ENCODE measurements around the gene ANTKMT.

ANTKMT gene

DNA sequence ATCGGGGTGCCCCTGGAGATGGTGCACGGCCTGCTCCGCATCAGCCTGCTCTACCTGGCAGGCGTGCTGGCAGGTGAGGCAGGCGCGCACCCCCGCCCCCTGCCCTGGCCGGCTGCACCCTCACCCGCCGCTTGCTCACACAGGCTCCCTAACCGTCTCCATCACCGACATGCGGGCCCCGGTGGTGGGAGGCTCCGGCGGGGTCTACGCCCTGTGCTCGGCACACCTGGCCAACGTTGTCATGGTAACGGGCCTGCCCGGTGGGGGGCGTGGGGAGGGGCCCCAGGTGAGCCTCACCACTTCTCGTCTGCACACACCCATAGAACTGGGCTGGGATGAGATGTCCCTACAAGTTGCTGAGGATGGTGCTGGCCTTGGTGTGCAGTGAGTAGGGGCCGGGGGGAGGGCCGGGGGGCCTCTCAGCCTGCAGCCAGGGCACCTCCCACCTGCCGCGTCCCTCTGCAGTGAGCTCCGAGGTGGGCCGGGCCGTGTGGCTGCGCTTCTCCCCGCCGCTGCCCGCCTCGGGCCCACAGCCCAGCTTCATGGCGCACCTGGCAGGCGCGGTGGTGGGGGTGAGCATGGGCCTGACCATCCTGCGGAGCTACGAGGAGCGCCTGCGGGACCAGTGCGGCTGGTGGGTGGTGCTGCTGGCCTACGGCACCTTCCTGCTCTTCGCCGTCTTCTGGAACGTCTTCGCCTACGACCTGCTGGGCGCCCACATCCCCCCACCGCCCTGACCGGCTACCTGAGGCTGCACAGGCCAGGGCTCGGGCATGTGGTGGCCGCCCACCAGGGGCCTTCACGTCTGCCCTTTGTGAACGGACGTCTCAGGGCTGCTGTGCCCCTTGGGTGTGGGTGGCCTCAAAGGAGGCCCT, 43.4 kb upstream of the ANTKMT start:
- no peak for TF ChIP-seq CTCF (IDR thresholded peaks at IDR 0.05; ENCODE audit: low read depth, low read length)
- peaks cover 14% of the 10 kb centered on the region for H3K4me1 ChIP-seq
- no peak for DNase-seq

DNA sequence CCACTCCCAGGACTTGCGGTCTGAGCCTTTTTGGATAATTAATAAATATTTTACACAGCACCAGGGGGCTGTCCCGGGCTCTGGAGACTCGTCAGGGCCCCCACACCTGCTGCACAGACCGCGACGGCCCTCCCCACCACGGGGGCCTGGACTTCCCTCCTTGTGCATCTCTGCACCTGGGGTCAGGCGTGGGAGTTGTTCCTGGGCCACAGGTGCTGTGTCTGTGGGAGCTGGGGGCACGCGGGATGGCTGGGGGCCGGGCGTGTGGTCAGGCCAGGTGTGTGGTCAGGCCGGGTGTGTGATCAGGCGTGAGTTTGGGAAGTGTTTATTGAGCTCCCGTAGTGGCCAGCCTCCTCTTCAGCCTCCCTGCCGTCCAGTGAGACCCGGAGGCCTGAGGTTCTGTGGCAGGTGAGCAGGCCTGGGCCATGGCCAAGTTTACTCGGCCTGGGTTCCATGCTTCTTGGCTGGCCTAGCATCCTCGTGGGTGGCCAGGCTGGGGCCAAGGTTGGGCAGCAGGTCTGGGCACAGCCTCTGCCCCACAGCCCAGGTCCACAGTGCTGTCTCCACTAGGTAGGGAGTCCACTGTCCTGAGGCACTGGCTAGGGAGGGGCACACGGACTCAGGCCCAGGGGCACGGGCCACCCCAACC, 42.6 kb upstream of the ANTKMT start:
- H3K4me1 ChIP-seq, result peaks cover 14% of the 10 kb centered on the region
- no peak for DNase-seq
- no peaks in the 10 kb centered on the region for H3K27me3 ChIP-seq
- no peaks in the 10 kb centered on the region for H3K9me3 ChIP-seq
- H3K36me3 ChIP-seq, result peaks cover 34% of the 10 kb centered on the region
- H3K4me3 ChIP-seq (ENCODE audit: low read depth, low read length), result no peak overlapping the region
- no peak for TF ChIP-seq CTCF (IDR thresholded peaks at IDR 0.05; ENCODE audit: low read depth, low read length)

More for the DNA sequence above, 43.4 kb upstream of the ANTKMT start:
- no peaks in the 10 kb centered on the region for H3K27me3 ChIP-seq
- H3K9me3 ChIP-seq, result no peaks in the 10 kb centered on the region
- no peak overlapping the region for H3K4me3 ChIP-seq (ENCODE audit: low read depth, low read length)
- peaks cover 34% of the 10 kb centered on the region for H3K36me3 ChIP-seq

- DNase-seq, result peak; percentile 90
- peaks cover 30% of the 10 kb centered on the region for H3K36me3 ChIP-seq
- H3K27me3 ChIP-seq, result no peaks in the 10 kb centered on the region
- H3K9me3 ChIP-seq, result no peaks in the 10 kb centered on the region
- H3K4me1 ChIP-seq, result peaks cover 14% of the 10 kb centered on the region
- peak overlapping the region; percentile 58 for H3K4me3 ChIP-seq (ENCODE audit: low read depth, low read length)
- TF ChIP-seq CTCF (IDR thresholded peaks at IDR 0.05; ENCODE audit: low read depth, low read length), result no peak
Measured at GRCh38 chr16:678858-679813, 41.8 kb upstream of the ANTKMT start.

- H3K4me1 ChIP-seq, result peaks cover 14% of the 10 kb centered on the region
- peaks cover 30% of the 10 kb centered on the region for H3K36me3 ChIP-seq
- DNase-seq, result peak; percentile 95
- TF ChIP-seq CTCF (IDR thresholded peaks at IDR 0.05; ENCODE audit: low read depth, low read length), result no peak
- H3K27me3 ChIP-seq, result no peaks in the 10 kb centered on the region
- no peaks in the 10 kb centered on the region for H3K9me3 ChIP-seq
- peak within 1 kb of the TSS; percentile 91 for H3K4me3 ChIP-seq (ENCODE audit: low read depth, low read length)
Measured at GRCh38 chr16:679814-680624, 40.9 kb upstream of the ANTKMT start, which contains the start of gene STUB1. STUB1 (plus strand) TSS chr16:680410; CDS start chr16:680526, 116 bp downstream.

GRCh38 chr16:680625-680945, 40.4 kb upstream of the ANTKMT start:
- Histone ChIP-seq H3K27me3 (no peaks in the 10 kb centered on the region), H3K4me1 (peaks cover 15% of the 10 kb centered on the region)
- no peak for TF ChIP-seq CTCF (IDR thresholded peaks at IDR 0.05; ENCODE audit: low read depth, low read length)

More at GRCh38 chr16:680625-680945, 40.4 kb upstream of the ANTKMT start:
- Histone ChIP-seq H3K9me3 (no peaks in the 10 kb centered on the region), H3K4me3 (ENCODE audit: low read depth, low read length) (peak overlapping the region; percentile 91), H3K36me3 (peaks cover 35% of the 10 kb centered on the region)
- DNase-seq, result no peak

All from BE2C (cell line).